ENCODE measurements around the gene RB1. TPM values are rescaled to one million over a fixed set of nuclear protein-coding genes. Genes with fewer than 3 reads are reported as not detected.

The RB1 gene
- total RNA-seq, 1 experiment from 2014 or later: 36.7 TPM

GRCh38 chr13:48506092-48506701 is 202.6 kb downstream of the RB1 start:
- no TSS peak for BruUV-seq (replicated peaks)

More at GRCh38 chr13:48506092-48506701, 202.6 kb downstream of the RB1 start:
- intact Hi-C loops (cut with micrococcal nuclease): no loop called here
- ChIA-PET RAD21 (ENCODE audit: low non-redundant PET in 1 of 2, low total read pairs in 2 of 2, uncharacterized antibody in 2 of 2, unreplicated experiment in 2 of 2) (no interaction called here), CTCF (no interaction called here), POLR2A (no interaction called here)
- no peak overlapping the region for H3K4me3 ChIP-seq (replicated peaks in 1 of 2; ENCODE audit: low read depth in 1 of 2, low read length in 2 of 2)
- H3K27me3 ChIP-seq (ENCODE audit: insufficient read depth, low read length): no peaks in the 10 kb centered on the region
- H2AFZ ChIP-seq (ENCODE audit: low read depth, low read length, poor library complexity, severe bottlenecking): no peak overlapping the region
- no peak for ATAC-seq
- no peaks in the 10 kb centered on the region for H3K79me2 ChIP-seq (ENCODE audit: insufficient read depth, low read length)
- no peaks in the 10 kb centered on the region for H4K20me1 ChIP-seq (ENCODE audit: insufficient read depth)
- no peak overlapping the region for H3K4me2 ChIP-seq (ENCODE audit: low read length)
- no peak for TF ChIP-seq POLR2A (IDR thresholded peaks at IDR 0.05; ENCODE audit: borderline replicate concordance, extremely low read depth, insufficient read depth, insufficient read length)
- no peak for TF ChIP-seq ELF1 (IDR thresholded peaks at IDR 0.05; ENCODE audit: borderline replicate concordance, low read depth)
- no peak for TF ChIP-seq ZFX (IDR thresholded peaks at IDR 0.05)
- no peak for TF ChIP-seq CEBPB (IDR thresholded peaks at IDR 0.05; ENCODE audit: low read depth)
- no peak for TF ChIP-seq ATF3 (IDR thresholded peaks at IDR 0.05)
- TF ChIP-seq JUND (IDR thresholded peaks at IDR 0.05): no peak
- no peak for TF ChIP-seq SRF (IDR thresholded peaks at IDR 0.05; ENCODE audit: low read depth)
- TF ChIP-seq MAX (IDR thresholded peaks at IDR 0.05): no peak
- TF ChIP-seq EGR1 (IDR thresholded peaks at IDR 0.05; ENCODE audit: low read depth): no peak
- TF ChIP-seq SIN3A (IDR thresholded peaks at IDR 0.05; ENCODE audit: low read depth): no peak
- TF ChIP-seq CBX3 (IDR thresholded peaks at IDR 0.05; ENCODE audit: low read depth): no peak
- TF ChIP-seq EZH2 (IDR thresholded peaks at IDR 0.05): no peak
- no peak for TF ChIP-seq FOSL1 (IDR thresholded peaks at IDR 0.05; ENCODE audit: low read depth)
- TF ChIP-seq RAD21 (IDR thresholded peaks at IDR 0.05; ENCODE audit: low read depth): no peak
- TF ChIP-seq REST (IDR thresholded peaks at IDR 0.05; ENCODE audit: low read depth): no peak
- no peak for TF ChIP-seq EZH2phosphoT487 (IDR thresholded peaks at IDR 0.05; ENCODE audit: borderline replicate concordance)
- TF ChIP-seq ZNF274 (IDR thresholded peaks at IDR 0.05; ENCODE audit: low read depth, low read length): no peak
- TF ChIP-seq SP1 (IDR thresholded peaks at IDR 0.05; ENCODE audit: low read depth): no peak
- TF ChIP-seq POLR2AphosphoS5 (IDR thresholded peaks at IDR 0.05; ENCODE audit: low read depth, low read length): no peak
- TF ChIP-seq ZBTB33 (IDR thresholded peaks at IDR 0.05; ENCODE audit: extremely low read depth, insufficient replicate concordance, low read length): no peak
- no peaks in the 10 kb centered on the region for H3K4me1 ChIP-seq (ENCODE audit: control insufficient read depth in 1 of 2, insufficient read depth in 2 of 2, low read length in 2 of 2)
- no peaks in the 10 kb centered on the region for H3K36me3 ChIP-seq (ENCODE audit: control insufficient read depth in 1 of 2, insufficient read depth in 2 of 2, low read length in 2 of 2)
- H3K9me2 ChIP-seq (ENCODE audit: insufficient read depth): no peaks in the 10 kb centered on the region
- no peak overlapping the region for H3K27ac ChIP-seq (ENCODE audit: low read depth, low read length)
- DNase-seq (ENCODE audit: low read depth, low spot score): no peak
- H3K9ac ChIP-seq (ENCODE audit: low read length): no peak overlapping the region
- H3K9me3 ChIP-seq (ENCODE audit: control insufficient read depth in 1 of 2, insufficient read depth in 1 of 2, low read depth in 1 of 2, low read length in 2 of 2): no peaks in the 10 kb centered on the region
